NCI-H1930 (cell line): ENCODE data around the gene CEP85.

Experiments
- DNase-seq, 2 experiments: peaks; one replicate each; lab custom pipeline; 2025; lab: John Stamatoyannopoulos, UW

The CEP85 gene

DNA sequence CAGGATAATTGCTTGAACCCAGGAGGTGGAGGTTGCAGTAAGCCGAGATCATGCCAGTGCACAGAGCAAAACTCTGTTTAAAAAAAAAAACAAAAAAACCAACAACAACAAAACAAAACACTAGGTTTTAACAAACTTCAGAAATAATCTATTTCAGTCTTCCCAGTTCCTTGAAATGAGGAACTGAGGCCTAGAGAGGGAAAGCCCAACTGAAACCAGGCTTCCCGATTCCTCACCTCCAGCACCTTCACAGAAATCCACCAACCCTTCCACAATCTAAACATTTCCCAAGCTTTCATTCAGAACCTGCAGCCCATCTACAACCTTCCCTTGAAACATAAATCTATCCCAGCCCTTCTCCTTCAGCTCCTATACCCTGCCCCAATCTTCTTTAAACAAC lies 83.1 kb downstream of the CEP85 start:
- no peak for DNase-seq

DNA sequence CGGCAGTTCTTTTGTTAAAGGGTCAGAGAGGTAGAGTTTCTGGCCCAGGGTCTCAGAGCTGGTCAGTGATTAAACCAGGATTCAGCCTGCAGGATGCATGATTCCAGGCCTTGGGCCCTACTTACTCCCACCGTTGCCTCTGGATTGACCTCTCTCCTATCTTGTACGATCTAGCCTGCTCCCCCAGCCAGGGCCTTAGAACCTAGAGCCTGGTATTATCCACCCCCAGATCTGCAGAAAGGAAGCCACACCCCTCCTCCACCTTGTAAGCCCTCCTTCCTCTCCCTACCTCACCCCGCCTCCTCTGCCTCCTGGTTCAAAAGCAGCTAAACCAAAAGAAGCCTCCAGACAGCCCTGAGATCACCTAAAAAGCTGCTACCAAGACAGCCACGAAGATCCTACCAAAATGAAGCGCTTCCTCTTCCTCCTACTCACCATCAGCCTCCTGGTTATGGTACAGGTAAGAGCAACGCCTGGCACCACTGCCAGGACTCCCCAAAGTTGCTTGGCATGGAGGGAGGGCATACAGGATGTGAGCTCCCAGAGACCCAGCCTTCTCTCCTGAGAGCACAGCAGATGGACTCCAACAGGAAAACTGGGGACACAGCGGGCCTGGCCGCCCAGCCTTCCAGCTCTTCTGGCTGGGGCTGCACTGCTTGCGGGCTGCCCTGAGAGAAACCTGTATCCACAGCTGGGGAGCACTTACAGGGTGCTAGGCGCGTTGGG lies 83.8 kb downstream of the CEP85 start, which contains the start of gene CD52:
Gene CD52 (plus strand): TSS at position 347 of the 726 bp plus-strand sequence. CDS start 60 bp downstream, at position 407.
- no peak for DNase-seq

DNA sequence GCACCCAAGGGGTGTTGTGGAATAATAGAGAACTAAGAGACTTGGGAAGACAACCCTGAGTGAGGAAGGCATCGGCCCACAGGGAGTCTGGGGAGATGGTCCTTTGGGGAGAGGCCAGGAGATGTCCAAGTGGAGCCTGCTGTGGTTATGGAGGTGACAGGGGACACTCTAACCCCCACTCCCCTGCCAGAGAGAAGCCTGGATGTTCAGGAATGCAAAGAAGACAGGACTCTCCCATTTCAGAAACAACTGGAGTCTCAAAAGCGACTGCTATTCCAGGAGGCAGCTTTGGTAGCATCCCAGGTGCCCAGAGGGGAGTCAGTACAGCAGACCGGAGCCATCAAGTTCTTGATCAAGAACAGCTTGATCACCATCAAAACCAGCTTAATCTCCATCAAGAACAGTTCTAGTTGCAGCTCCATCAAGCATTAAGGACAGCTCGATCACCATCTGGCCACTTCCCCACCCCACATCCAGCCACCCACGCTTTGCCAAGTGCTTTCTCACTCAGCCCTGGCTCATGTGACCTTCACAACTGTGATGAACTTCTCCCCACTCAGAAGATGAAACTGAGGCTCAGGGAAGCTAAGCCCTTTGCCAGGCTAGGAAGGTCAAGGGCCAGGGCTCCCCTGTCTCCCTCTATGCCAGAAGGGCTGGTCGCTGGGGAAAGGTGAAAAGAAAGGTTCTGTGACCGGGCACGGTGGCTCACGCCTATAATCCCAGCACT lies 84.5 kb downstream of the CEP85 start:
- DNase-seq: no peak

DNA sequence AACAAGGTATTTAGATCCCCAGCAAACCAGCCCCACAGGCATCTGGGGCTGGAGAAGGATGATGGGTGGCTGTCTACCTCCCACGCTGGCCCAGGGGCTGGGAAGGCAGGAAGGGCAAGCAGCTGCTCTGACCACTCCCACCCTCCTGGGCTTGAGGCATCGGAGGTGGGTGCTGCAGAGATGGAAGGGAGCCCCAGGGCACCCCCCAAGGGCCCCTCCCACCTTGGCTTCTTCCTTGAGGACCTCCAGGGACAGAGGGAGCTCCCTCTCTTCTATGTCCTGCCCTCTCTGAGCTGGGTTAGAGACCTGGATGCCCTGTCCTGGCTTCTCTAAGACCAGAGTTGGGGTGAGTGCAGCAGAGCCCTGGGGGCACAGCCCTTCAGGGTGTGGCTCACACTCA lies 86.9 kb downstream of the CEP85 start:
- no peak for DNase-seq

DNA sequence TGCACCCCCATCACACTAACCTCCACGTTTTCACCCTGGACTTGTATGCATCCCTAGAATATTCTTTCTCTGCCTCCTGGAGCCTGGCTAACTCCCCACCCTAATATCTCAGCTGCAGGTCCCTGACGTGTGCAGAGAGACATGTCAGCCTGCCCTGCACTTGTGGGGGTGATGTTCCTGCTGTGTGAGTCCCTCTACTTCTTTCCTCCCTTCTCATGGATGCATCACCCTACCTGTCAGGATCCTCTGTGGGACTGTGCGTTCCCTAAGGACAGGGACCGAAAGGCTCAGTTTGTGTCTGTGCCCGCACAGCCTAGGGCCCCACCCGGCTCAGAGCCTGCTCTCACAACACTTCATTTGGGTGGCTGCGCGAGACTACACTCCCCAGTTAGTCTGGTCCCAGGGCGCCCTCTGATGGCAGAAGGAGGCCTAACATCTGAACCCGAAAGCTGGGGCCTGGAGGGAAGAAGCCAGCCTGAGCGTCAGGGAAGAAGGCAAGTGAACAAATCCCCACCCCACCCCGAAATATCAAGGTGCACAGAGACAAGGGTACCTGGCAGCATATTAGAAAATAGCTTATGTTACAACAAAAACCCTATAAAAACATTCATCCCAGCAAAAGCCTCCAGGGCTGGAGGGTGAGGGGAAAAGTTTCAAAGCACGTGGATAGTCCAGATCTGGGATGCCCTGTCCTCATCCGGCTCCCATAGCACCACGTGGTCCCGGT lies 87.5 kb downstream of the CEP85 start:
- peak; percentile 7 to 62 for DNase-seq

DNA sequence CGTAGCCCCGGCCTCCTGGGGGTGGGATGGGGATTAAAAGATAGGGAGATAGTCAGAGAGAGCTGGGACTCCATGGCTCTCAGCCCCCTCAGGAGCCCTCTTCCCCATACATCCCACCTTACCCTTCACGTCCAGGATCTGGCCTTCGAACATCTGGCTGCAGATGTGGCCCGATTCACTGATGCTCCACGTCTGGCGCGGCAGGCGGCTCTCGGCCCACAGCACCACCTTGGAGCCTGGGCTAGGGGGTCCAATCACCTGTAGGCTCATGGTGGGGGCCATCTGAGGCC lies 88.0 kb downstream of the CEP85 start:
- no peak for DNase-seq

DNA sequence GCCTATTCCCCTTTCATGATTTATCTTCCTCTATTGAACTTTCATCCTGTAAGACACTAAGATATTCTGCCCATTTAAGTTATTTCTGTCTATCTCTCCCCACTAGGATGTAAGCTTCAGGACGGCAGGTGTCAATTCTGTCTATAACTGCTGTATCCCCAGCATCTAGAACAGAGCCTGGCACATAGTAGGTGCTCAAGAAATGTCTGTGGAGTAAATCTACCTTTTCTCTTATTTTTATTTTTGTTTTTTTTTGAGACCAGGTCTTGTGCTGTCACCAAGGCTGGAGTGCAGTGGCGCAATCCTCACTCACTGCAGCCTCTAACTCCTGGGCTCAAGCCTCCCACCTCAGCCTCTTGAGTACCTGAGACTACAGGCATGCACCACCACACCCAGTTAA lies 89.4 kb downstream of the CEP85 start:
- no peak for DNase-seq

DNA sequence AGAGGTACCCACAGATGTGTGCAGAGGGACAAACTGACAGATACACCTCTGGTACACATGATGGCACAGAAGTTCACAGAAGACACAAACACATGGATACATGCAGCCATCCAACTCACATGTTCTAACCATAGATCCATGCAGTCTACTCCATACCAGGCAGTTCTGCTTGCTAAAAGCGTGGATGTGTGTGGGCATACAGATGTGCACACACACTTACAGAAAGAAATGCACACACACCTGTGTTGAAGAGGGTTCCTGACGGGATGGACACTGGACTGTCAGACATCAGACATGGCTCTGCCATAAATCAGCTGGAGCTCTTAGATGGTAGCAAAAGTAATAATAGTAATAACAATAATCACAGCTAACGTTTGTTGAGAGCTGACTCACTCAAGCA lies 90.5 kb downstream of the CEP85 start:
- no peak for DNase-seq

DNA sequence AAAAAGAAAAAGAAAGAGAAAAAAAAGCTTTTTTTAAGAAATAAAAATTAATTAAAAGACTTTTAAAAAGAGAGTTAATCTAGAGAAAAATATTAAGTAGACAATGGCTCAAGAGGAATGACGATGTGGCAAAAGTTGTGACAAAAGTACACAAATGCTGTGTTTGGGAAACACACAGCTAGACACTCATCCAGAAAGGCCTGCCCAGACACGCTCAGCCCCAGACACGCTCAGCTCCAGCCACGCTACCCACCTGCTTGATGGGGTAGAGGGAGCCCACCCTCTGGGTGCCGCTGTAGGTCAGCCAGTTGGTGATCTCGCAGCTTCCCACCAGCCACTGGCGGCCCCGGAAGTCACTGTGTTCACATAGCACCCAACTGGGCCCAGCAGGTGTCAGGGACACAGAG lies 94.0 kb downstream of the CEP85 start:
- no peak for DNase-seq
